Cardiac fibroblast (primary cell): ENCODE results near the gene SKAP1.

Experiments used
- DNase-seq, 2 donors: peaks; one replicate each; pipeline versions ENCODE4 v3.0.0 to v3.0.0-alpha.2; 2010; ENCODE audit warnings: low read depth in 2 of 2
- H3K4me3 ChIP-seq, 2 donors: replicated peaks in 1 of 2; 1 replicate in 1 of 2; 2 replicates in 1 of 2; pipeline ENCODE4 v1.5.1; 2011; ENCODE audit warnings: low read depth in 2 of 2, low read length in 2 of 2, mild to moderate bottlenecking in 2 of 2, moderate library complexity in 1 of 2
- CTCF ChIP-seq: IDR thresholded peaks from one replicate; pipeline ENCODE4 v1.5.1; 2011; ENCODE audit warnings: low read depth, mild to moderate bottlenecking, low read length, inconsistent platforms

Gene SKAP1

GRCh38 chr17:48285614-48286013 is 144.4 kb downstream of the SKAP1 start:
- no peak for TF ChIP-seq CTCF
- DNase-seq = no peak
- no peak overlapping the region for H3K4me3 ChIP-seq

DNA sequence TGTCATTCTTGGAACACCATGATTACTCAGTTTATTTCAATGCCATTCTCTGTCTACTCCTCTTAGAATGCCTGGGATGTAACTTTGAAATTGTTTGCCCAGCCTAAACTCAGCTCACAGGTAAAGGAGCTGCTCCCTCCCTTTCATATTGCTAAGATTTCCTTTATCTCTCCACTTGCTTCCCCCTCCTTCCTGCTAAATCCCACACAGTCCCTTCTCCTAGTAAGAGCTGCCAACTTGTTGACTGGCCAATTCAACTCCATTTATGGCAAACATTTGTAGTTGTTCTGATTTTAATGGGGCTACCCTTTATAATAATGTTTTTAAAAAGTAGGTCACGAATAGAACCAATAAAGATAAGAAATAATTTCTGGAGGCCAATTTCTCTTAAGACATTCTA is 146.1 kb downstream of the SKAP1 start:
- no peak for TF ChIP-seq CTCF
- H3K4me3 ChIP-seq = no peak overlapping the region
- no peak for DNase-seq

DNA sequence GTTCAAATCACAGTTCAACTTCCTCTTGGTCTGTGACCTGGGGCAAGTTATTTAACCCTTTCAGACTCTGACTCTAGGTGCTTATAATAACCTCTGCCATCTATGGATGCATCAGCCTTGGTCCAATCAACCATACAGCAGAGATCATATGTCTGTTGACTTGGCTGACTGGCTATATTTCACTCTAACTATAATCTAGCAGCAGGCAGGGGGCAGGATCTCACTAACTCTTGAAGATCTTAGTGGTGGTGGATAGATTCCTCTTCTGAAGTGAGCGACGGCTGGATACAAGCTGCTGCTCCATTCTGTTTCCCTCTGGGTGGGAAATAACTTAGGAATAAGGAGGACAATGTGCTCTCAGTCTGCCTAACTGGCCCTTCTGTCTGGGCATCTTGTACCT is 146.6 kb downstream of the SKAP1 start:
- DNase-seq = no peak
- H3K4me3 ChIP-seq = no peak overlapping the region
- TF ChIP-seq CTCF = no peak

DNA sequence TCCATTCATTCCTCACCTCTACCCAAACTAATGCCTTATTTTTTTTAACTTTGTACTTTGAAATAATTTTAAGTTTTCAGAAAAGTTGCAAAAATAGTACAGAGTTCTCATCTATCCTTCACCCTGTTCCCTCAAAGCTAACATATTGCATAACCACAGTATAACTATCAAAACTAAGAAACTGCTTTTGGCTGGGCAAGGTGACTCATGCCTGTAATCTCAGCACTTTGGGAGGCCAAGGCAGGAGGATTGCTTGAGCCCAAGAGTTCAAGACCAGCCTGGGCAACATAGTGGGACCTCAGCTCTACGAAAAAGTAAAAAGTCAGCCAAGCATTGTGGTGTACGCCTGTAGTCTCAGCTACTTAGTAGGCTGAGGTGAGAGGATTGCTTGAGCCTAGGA is 147.7 kb downstream of the SKAP1 start:
- TF ChIP-seq CTCF = no peak
- DNase-seq = no peak
- H3K4me3 ChIP-seq = no peak overlapping the region

- no peak for TF ChIP-seq CTCF
- DNase-seq = no peak
- H3K4me3 ChIP-seq = no peak overlapping the region
Observed at GRCh38 chr17:48278760-48279491, 151.1 kb downstream of the SKAP1 start.

DNA sequence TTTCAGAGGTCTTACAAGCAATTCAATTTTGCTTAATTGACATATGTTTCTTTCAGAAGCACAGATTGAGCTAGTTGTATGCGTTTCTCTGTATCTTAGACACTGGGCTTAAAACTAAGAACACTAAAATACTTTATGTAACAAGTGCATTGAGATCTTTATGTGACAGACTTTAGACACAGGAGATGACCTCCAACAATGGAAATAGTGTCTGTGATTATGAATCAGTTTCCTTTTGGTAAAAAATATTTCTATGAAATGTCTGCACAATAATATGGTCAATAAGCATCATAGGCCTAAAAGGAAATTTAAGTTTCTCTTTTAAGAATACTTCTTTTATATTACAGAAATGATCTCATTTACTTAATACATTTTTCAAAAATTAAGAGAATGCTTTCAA is 153.2 kb downstream of the SKAP1 start:
- DNase-seq = no peak
- TF ChIP-seq CTCF = no peak
- no peak overlapping the region for H3K4me3 ChIP-seq

DNA sequence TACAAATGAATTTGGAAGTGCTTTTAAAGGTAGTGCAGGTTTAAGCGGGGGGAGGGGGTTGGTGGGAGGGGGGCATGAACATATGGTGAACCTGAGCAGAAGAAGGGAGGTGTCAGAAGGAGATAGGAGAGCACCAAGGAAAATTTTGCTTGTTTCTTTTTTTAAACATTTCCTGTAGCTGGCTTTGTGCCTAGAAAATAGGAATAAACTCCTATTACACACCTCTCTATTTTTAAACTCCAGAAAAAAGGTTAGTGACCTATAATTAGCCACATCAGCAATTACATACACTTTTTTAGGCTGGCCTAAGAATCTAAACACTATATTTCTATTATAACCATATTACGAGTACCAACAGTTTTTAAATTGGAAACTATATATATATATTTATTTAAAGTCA is 159.1 kb downstream of the SKAP1 start:
- DNase-seq = no peak
- no peak for TF ChIP-seq CTCF
- H3K4me3 ChIP-seq = no peak overlapping the region
